ENCODE measurements around the gene SGCD.

Gene SGCD

DNA sequence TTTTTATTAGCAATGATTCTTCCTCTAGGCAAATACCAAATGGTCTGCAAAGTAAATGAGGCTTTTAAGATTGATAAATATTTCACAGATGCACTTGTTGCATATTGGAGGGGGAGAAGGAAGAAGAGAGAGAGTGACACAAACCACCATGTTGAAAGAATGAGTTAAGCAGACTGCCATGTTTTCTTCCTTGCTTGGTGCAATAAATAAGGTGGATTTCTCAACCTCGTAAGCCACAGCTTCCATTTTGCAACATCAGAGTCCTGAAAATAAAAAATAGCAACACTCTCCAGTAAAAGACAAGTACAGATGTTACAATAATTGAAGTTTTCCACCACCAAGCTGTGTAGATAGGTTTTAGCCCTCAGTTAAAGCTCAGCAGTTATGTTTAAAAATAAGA, 202.9 kb downstream of the SGCD start:
- TF ChIP-seq, protein P1, sequence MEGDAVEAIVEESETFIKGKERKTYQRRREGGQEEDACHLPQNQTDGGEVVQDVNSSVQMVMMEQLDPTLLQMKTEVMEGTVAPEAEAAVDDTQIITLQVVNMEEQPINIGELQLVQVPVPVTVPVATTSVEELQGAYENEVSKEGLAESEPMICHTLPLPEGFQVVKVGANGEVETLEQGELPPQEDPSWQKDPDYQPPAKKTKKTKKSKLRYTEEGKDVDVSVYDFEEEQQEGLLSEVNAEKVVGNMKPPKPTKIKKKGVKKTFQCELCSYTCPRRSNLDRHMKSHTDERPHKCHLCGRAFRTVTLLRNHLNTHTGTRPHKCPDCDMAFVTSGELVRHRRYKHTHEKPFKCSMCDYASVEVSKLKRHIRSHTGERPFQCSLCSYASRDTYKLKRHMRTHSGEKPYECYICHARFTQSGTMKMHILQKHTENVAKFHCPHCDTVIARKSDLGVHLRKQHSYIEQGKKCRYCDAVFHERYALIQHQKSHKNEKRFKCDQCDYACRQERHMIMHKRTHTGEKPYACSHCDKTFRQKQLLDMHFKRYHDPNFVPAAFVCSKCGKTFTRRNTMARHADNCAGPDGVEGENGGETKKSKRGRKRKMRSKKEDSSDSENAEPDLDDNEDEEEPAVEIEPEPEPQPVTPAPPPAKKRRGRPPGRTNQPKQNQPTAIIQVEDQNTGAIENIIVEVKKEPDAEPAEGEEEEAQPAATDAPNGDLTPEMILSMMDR (IDR thresholded peaks at IDR 0.05): no peak

DNA sequence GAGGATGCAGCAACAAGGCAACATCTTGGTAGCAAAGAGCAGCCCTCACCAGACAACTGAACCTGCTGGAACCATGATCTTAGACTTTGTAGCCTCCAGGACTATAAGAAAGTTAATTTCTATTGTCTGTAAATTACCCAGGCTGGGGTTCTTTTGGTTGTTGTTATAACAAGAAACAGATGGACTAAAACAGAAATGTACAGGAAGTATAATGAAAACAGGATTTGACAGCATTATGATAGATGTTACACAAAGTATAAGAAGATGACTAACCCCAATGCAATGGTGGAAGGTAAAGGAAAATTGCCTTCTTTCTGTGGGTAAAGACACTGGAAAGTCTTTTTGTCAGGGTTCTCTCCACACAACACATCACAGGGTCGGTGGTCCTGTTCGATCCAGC, 204.2 kb downstream of the SGCD start:
- TF ChIP-seq, protein P1 (IDR thresholded peaks at IDR 0.05): no peak

DNA sequence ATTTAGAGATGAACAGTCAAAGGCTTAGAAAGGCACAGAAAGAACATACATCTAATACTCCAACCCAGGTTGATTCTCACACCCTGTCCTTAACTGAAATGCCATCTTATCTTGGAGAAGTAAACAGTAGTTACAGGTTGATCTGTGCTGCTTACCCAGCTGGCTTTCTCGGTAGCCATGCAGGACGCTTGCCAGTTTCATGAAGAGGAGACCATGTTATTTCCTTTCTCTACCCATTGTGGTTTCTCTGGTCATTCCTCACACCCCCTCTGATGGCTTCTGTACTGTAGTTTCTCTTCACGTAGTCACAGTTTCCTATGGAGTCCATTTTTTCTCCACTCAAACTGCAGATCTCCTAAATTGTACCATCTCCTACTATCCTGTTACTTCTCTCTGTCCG, 206.0 kb downstream of the SGCD start:
- TF ChIP-seq, protein P1 (IDR thresholded peaks at IDR 0.05): no peak

DNA sequence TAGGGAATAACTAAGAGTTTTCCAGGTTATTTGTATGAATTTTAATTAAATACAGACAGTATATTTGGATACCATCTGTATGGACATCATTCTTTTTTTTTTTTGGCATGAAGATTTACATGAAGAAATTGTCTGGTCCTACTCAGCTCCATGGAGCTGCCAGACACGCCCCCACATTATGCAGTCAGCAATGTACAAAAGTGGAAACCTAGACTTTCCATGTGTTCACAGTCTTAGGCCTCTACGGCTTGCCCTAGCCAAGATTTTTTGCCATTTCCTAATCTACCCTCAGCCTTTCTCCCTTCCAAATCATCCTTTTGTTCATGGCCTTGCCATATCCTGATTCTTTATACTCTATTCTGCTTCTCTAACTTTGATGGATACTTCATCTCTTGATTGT, 207.1 kb downstream of the SGCD start:
- TF ChIP-seq, protein P1 (IDR thresholded peaks at IDR 0.05): no peak

DNA sequence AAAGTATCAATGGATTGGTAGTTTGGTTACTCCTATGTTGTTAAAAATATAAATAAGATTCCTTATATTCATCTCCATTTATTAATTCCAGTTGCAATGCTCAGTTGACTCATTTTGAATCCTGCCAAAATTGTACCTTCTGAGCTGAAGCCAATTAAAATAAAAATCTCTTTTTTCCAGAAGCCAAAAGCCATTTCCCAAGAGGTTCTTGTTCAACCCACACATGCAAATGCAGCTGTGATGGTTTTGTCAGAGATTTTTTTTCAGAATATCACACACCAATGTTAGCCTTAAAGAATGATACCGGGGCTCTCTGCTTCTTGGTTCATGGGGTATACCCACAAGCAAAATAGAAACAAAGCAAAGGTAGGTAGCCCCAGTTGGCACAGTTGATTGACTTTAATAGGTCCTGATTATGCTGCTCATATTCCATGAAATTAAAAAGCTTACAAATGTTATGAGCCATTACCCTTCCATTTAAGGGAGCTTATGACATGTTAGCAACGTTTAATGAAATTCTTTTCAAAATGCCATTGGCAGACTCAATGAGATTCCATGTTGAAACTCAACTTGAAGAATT, 208.0 kb downstream of the SGCD start:
- TF ChIP-seq, protein P1 (IDR thresholded peaks at IDR 0.05): no peak

DNA sequence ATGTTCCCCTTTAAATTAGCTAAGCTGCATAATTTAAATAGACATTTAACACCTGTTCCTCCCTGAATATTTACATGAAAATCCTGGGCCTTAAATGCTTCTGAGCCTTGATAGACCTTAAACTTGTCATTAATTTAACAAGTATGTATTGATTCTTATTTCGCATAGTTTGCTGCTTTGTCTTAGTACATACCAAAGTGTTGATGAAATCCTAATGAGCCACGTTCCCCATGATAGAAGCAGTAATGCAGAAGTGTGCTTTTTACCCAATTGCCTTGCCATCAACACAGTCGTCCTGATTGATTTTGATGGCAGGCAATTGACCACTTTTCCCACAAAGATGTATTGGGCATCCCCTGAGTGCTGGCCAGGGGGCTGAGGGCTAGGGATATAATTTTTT, 213.5 kb downstream of the SGCD start:
- TF ChIP-seq, protein P1 (IDR thresholded peaks at IDR 0.05): no peak

DNA sequence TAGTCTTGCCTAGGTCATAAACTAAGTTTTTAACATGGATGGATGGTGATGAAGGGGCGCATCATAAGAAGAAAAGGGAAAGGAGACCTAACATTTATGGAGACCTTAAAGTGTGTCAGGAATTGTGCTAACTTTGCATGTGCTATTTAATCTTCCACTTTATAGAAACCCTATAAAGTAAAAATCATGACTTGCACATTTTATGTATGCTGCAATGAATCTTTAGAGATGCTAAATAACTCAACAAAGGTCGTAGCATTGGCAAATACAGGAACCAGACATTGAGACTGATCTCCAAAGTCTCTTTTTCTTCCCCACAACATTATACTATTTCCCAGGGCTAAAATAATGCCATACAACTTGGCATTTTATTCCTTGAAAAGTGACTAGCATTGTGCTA, 214.6 kb downstream of the SGCD start:
- TF ChIP-seq, protein P1 (IDR thresholded peaks at IDR 0.05): no peak
